SW 1271 (cell line): ENCODE results near the gene MRFAP1L1.

Source experiments
- DNase-seq, 2 experiments: peaks; one replicate each; lab custom pipeline; 2025; lab: John Stamatoyannopoulos, UW

MRFAP1L1 gene

DNA sequence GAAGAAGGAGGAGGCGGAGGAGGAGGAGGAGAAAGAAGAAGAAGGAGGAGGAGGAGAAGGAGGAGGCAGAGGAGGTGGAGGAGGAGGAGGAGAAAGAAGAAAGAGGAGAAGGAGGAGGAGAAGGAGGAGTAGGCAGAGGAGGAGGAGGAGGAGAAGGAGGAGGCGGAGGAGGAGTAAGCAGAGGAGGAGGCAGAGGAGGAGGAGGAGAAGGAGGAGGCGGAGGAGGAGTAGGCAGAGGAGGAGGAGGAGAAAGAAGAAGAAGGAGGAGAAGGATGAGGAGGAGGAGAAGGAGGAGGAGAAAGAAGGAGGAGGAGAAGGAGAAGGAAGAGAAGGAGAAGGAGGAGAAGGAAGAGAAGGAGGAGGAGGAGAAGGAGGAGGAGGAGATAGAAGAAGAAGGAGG is 49.2 kb downstream of the MRFAP1L1 start:
- no peak for DNase-seq

DNA sequence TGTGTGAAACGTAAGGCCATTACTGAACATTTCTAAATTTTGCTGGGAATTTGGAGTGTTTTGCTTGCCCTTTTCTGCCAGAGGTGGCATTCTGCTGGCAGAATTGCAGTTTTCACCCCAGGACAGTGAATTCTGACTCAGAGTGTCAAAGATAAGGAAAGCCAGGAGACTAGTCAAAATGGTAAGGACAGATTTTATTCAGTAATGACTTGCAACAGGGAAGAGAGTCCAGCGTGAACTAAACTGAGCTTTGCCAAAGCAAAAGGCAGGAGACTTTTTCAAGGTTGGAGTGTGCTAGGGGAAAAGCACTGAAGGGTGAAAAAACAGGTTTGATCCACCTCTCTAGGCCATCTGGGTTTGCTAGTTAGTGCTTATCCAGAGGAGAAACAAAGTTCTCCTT is 49.8 kb downstream of the MRFAP1L1 start:
- DNase-seq: no peak

DNA sequence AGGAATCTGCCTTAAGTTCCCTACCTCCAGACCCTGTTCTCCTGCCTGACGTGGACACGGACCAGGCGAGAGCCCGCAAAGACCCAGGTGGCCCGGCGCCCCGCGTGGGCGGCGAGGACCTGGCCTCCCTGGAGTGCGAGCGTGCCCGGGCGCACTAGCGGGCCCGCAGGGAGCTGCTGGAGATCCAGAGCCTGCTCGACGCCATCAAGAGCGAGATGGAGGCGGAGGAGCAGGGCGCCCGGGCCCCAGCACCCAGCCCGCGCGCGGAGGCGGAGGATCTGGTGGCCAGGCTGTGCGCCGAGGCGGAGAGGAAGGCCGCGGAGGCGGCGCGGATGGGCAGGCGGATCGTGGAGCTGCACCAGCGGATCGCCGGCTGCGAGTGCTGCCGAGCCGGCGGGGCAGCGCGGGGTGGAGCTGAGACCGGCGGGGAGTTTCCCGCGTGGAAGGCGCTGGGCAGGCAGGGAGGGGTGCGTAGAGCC is 51.0 kb downstream of the MRFAP1L1 start:
- no peak for DNase-seq

DNA sequence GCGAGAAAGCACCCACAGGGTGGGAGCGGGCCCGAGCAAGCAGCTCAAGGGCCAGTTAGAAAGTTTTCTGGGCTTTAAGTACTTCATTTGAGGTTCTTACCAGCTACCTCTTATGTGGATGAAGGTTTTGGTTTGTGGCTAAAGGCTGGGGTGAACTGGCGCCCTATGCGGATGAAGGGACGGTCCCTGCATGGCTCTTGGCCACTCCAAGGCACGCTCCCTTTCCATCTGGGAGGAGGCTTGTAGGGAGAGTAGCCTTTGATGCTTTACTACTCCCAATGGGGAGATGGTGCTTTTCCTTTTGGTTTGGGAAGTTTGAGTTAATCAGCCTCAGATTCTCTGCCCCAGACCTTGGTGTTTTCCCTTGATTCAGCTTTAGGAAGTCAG is 51.5 kb downstream of the MRFAP1L1 start:
- DNase-seq: no peak
